ENCODE measurements around the gene GADD45A. TPM values are rescaled to one million over a fixed set of nuclear protein-coding genes. Genes with fewer than 3 reads are reported as not detected.

Gene GADD45A
- total and polyA plus RNA-seq, 3 donors from 2014 or later = 14.9 to 47.0 (median 29.8) TPM

GRCh38 chr1:67716800-67717199 is 31.8 kb downstream of the GADD45A start:
- Histone ChIP-seq H3K9me3 (no peaks in the 10 kb centered on the region), H3K27me3 (no peaks in the 10 kb centered on the region), H3K4me1 (peaks cover 25% of the 10 kb centered on the region), H3K4me3 (no peak overlapping the region), H3K36me3 (ENCODE audit: low read depth, missing control alignments) (no peaks in the 10 kb centered on the region), H3K27ac (no peak overlapping the region)
- intact Hi-C loops (cut with DNase I; ENCODE audit: low total_unique reads) = no loop called here
- TF ChIP-seq POLR2A (IDR thresholded peaks at IDR 0.05) = no peak
- no peak for TF ChIP-seq CTCF (IDR thresholded peaks at IDR 0.05)
- no peak for DNase-seq
- WGBS, 2 donors = 79 to 80% methylated on average over 4 of the region's 4 CpGs

- intact Hi-C loops (cut with DNase I; ENCODE audit: low total_unique reads) = no loop called here
- Histone ChIP-seq H3K27ac (no peak overlapping the region), H3K4me3 (no peak overlapping the region), H3K9me3 (no peaks in the 10 kb centered on the region), H3K27me3 (no peaks in the 10 kb centered on the region), H3K36me3 (ENCODE audit: low read depth, missing control alignments) (no peaks in the 10 kb centered on the region), H3K4me1 (peaks cover 31% of the 10 kb centered on the region)
- DNase-seq = no peak
- 89 to 95% methylated on average over 4 of the region's 4 CpGs for WGBS, 2 donors
- no peak for TF ChIP-seq CTCF (IDR thresholded peaks at IDR 0.05)
Measured at GRCh38 chr1:67717876-67718275, 32.9 kb downstream of the GADD45A start.

GRCh38 chr1:67719329-67720196 is 34.6 kb downstream of the GADD45A start:
- TF ChIP-seq CTCF (IDR thresholded peaks at IDR 0.05) (no peak), POLR2A (IDR thresholded peaks at IDR 0.05) (no peak)
- H3K27me3 ChIP-seq = no peaks in the 10 kb centered on the region
- DNase-seq = no peak
- intact Hi-C loops (cut with DNase I; ENCODE audit: low total_unique reads) = no loop called here
- H3K27ac ChIP-seq = no peak overlapping the region
- 89 to 92% methylated on average over 6 of the region's 6 CpGs for WGBS, 2 donors
- H3K4me1 ChIP-seq = peaks cover 28% of the 10 kb centered on the region
- H3K9me3 ChIP-seq = no peaks in the 10 kb centered on the region
- no peak overlapping the region for H3K4me3 ChIP-seq
- H3K36me3 ChIP-seq (ENCODE audit: low read depth, missing control alignments) = no peaks in the 10 kb centered on the region

- no peaks in the 10 kb centered on the region for H3K27me3 ChIP-seq
- no peak for TF ChIP-seq POLR2A (IDR thresholded peaks at IDR 0.05)
- no peak for TF ChIP-seq CTCF (IDR thresholded peaks at IDR 0.05)
- DNase-seq = no peak
- no peaks in the 10 kb centered on the region for H3K36me3 ChIP-seq (ENCODE audit: low read depth, missing control alignments)
- no peak overlapping the region for H3K4me3 ChIP-seq
- 90 to 92% methylated on average over 4 of the region's 4 CpGs for WGBS, 2 donors
- H3K27ac ChIP-seq = no peak overlapping the region
- intact Hi-C loops (cut with DNase I; ENCODE audit: low total_unique reads) = no loop called here
- H3K4me1 ChIP-seq = peaks cover 38% of the 10 kb centered on the region
- H3K9me3 ChIP-seq = no peaks in the 10 kb centered on the region
Measured at GRCh38 chr1:67721112-67721511, 36.1 kb downstream of the GADD45A start.

All from testis (tissue), 3 donors.